NCI-H460 (cell line): ENCODE measurements around the gene RAD51B. TPM values are rescaled to one million over a fixed set of nuclear protein-coding genes. Genes with fewer than 3 reads are reported as not detected.

Experiments used
- DNase-seq: peaks from one replicate; pipeline ENCODE4 v3.0.0-alpha.2; 2016; ENCODE audit warnings: low read depth; ENCODE audit errors: extremely low read depth
- total RNA-seq: library from RNA; depleted of rRNA; stranded (reverse); fragments of >200 nt; shearing (Covaris generic); gene quantifications from 2 replicates; pipeline ENCODE4 v1.2.3, GENCODE V29; 2014

The RAD51B gene
- total RNA-seq, 1 experiment from 2014 or later: 13.4 TPM

DNA sequence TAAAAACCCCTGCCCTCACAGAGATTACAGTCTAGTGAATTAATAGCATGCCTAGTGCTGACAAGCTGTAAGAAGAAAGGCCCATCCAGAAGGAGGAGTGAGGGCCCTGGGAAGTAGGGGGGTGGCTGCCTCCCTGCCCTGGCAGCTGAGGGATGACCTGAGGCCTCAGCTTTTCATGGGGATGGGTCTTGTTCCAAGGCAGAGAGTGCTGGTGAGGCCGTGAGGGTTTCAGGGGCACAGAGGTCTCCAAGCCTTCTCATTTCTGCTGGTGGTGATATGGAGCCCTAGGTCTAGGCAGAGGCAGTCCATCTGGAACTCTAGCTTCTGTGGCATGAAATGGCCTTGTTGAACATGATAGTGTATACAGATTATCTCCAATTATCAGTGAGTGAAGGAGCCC lies 858.9 kb downstream of the RAD51B start:
- no peak for DNase-seq

DNA sequence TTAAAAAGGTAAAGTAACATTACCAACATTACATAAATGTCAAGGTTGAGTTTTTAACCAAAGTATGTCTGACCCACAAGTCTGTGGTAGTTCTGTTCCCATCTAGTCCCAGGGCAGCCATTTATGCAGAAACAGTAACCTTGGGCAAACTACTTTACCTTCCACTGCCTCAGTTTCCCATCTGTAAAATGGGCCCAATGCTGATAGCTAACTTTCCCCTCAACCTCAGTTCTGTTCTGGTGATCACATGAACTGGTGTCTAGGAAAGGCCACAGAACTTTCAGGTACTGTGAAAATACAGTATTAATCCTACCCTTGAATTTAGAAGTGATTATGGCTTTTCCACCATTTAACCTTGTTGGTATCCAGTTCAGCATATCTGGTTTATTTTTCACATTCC lies 859.7 kb downstream of the RAD51B start:
- no peak for DNase-seq

DNA sequence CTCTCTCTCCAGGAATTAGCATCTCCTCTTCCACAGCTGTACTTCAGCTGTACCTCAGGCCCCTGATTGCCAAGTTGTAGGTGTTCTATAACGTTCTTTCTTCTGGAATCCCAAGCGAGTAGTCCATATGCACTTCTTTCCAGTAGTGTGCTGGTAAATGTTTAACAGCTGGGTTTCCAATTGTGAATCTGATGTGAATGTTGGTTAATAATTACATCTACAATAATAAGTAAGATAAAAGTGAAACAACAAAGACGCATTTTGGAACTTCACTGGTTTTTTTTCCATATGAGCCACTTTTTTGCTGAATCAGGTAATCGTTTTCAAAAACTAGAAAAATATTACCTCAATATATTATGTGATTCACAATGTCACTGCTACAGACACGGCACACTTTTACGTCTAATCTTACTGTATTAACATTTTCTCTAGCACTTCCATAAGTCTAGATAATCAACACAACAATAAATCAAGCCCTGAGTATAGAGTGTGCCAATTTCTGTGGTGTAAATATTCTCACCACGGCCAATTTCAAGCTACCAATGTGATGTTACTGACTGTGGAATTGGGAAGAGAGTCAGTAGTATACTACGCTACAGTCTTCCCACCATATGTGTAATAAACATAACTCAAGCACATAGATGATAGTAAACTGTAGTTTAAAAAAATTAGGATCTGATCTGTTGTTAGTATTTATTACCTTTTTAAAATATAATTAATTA lies 860.3 kb downstream of the RAD51B start:
- no peak for DNase-seq

DNA sequence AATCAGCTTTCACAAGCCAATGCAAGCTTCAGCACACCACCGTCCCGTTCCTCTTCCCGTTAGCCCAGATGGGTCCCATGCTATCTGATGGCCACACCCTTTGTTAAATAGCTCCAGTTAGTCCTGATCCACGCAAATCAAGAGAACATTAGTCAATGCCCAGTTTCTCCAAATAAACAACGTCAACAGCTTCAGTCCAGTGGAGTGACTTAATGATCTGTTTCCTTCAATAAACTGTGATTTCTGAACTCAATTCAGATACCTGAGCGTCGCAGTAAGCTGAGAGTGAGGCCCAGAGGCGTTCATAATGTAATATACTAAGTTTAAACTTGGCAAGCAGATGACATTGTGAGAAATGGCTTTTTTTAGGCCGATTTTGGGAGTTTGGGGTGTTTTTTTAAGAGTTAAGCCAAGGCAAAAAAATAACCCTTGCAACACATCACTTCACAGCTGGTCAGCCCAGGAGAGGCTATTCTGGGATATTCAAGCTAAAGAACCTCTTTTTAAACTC lies 861.0 kb downstream of the RAD51B start:
- no peak for DNase-seq

DNA sequence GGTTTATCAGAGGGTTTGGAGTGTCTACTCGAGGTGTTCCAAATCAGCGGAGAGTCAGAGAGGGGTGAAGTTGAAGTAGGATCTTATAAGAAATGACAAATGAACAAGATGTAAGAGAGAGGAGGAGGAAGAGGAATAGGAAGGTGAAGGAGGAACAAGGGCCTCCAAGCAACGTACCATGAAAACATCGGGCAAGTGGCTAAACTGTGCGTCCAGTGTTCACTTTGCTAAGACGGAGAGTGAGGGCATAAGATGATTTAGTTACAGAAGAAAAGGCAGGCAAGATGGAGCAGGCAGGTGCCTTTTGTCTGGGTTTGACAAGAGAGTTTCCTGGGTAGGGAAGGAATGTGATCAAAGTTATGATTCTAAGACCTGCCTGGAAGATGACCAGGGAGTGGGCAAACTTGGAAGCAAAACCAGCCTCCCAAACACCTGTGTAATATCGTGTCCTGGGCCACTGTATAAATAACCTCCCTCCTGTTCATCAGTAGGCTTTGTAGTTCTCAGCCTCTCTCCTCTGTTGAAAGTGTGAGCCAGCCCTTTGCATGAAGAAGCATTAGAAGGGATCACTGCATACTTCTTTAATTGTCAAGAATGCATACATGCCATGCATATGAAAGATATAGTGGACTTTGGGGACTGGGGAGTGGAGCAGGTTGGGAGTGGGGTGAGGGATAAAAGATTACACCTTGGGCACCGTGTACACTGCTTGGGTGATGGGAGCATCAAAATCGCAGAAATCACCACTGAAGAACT lies 861.9 kb downstream of the RAD51B start:
- DNase-seq: no peak

DNA sequence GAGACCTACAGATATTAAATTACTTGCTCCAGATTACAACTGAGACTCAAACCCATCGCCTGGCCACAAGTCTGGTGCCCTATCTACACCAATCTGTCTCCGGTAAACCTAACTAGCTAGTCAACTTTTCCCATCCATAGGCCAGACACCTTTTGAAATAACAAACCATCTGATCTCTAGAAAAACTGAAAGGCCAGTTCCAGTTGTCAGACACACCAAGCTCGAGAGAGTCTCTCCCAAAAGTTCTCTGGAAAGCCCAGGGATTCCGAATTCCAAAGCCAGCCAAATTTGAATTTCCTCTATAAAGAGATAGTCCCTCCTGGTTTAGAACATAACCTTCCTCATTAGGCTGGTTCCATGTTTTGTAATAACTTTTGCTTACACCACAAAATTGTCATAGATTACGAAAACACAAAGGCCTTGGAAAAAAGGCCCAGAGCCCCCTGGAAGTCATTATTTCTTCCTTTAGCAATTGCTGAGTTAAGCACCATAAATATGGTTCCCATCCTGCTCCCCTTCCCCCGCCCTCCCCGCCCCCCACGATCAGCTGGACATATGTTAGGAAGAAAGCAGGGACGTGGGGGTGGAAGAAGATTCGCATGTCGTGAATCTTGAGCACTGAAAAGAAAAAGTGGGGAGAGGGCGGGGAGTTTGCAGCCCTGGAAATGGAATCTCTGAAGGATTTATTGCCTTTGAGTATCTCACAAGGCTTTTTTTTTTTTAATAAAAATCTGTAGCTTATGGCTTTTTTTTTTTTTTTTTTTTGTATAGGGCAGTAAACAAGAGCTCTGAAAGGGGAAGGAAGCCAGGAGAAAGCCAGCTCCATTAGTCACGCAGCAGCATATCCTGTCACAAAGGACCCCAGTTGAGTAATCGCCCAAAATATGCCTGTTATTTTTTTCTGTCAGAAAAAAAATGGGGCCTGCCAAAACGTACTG lies 862.9 kb downstream of the RAD51B start:
- DNase-seq: no peak

DNA sequence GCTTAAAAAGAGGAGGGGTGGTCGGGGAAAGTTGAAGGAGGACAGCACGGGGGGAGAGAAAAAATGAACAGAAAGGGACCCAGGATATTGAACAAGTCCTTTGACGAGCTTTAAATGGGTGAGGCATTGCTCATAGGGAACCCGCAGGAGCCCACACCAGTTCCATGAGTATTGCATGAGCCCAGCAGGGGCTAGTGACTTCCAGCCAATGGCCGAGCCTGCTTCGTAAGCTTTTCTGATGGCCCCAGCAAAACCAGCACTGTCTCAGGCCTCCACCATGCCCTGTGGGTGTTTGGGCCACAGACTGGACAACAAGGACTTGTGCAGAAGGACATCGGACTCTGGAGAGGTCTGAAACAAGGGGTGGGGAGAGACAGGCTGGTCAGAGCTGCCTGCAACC lies 863.7 kb downstream of the RAD51B start:
- DNase-seq: no peak

DNA sequence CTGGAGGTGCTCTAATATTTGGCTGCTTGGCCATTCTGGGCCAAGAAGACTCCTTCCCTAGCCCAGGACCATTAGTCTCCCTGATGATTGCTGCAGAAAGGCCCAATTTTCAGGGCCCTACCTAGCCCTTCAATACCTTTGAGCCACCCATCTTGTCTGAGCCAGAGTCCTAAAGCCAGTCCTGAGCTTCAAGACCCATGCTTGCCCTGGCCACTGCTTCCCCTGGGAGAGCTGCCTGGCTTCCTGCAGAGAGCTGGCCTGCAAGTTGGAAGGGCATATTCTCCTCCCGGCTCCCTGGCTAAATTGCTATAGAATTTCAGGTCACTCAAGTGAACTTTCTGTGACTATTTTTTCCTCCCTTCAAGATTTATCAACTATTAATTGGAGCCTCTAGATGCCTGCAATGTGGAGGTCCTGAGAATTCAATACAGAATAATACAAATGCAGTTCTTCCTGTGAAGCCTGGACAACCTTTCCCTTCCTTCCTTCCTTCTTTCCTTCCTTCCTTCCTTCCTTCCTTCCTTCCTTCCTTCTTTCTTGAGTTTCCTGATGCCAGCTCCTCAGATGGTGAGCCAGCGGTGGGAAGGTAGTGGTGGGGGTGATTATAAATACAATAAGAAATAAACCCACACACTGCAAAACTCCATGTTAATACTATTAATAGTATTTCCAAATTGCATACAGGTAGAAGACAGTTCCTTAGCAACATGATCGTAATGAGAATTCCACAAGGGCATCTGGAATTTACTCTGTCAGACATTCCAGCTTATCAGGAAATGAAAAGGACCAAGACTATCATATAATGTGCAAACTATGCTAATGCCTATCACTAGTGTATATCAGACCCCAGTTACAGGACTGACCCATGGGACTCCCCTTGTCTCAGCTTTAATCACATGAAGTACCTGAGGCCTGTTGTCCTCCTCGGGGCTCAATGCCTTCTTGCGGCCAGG lies 865.2 kb downstream of the RAD51B start:
- no peak for DNase-seq

DNA sequence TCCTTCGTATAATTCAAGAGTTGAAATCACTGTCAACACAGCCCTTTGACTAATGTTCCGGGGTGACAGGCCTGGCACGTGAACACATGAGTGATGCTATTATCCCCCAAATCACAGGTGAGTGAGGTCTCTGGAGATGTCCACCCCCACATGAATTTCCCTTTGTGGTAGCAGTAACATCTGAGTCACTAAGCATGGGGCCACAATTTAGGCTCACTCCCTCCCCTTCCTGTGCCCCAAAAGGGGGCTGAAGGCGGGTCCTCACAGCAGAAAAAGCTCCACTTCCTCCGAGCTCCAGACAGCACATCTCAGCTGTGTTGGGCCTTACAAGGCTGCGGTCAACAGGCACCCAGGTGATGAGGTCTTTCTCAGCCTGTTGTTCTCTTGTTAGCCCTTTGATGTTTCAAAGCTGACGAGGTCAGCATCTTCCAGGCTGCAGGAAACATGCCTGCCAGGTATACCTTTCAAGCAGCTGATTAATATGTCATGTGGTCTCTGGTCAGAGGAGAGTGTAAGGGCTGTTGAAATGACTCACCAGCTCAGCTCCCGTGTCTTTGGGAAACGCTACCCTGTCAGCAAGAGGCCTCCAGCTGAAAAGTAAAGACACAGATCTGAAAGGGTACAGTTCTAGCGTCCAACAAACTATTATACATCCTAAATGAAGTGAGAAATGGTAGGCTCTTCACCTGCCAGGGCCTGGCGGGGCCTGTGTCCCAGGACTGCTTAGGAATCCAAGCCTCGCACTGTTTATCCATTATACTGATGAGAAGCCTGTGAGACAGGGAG lies 866.0 kb downstream of the RAD51B start:
- no peak for DNase-seq

DNA sequence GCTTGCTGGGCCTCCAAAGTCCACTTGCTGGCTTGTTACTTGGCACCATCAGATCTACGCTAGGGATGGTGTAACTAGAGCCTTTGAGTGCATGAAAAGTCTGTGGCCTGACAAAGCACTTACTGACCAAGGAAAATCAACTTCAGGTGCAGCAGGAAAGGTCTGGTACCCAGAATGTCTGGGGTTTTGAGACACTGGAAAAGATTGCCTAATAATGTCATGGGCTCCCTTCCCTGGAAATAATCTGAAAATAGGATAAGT lies 866.6 kb downstream of the RAD51B start:
- DNase-seq: no peak

DNA sequence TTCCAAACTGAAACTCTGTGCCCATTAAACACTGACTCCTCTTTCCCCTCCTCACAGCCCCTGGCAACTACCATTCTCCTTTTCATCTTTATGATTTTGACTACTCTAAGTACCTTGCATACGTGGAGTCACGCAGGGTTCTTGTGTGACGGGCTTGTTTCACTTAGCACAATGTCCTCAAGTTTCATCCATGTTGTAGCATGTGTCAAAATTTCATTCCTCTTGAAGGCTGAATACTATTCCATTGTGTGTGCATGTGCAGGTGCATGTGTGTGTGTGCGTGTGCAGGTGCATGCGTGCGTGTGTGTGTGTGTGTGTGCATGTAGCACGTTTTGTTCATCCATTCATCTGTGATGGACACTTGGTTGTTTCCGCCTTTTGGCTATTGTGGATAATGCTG lies 867.1 kb downstream of the RAD51B start:
- no peak for DNase-seq

DNA sequence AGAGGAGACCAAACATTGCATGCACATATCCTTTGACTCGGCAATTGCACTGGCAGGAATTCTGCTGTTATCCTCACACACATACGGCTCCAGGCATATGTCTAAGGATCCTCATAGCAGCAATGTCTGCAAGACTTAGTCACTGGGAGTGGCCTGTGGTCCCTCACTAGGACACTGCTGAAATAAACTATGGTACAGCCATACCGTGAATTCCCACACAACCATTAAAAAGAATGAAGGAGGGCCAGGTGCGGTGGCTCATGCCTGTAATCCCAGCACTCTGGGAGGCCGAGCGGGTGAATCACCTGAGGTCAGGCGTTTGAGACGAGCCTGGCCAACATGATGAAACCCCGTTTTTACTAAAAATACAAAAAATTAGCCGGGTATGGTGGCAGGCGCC lies 868.2 kb downstream of the RAD51B start:
- DNase-seq: no peak

DNA sequence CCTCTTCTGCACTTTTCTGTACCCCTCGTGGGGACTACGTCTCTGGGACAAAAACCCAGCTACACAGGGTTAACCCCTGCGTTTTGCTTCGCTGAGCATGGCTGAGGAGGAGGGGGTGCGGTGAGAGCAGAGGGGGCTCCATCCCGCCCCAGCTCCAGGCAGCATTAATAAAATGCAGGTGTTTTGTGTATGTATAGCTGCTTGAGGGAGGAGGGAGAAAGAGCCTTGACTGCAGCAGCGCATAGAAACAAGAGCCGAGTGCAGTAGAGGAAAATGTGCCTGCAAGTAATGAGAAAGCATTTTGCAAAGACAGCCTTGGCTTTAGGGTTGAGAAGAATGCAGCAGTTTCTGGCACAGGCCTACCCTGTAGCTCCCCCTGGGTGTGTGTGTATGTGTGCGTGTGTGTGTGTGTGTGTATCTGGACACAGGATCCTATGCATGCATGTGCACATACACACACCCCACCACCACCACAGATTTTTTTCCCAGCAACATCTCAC lies 869.3 kb downstream of the RAD51B start:
- no peak for DNase-seq

DNA sequence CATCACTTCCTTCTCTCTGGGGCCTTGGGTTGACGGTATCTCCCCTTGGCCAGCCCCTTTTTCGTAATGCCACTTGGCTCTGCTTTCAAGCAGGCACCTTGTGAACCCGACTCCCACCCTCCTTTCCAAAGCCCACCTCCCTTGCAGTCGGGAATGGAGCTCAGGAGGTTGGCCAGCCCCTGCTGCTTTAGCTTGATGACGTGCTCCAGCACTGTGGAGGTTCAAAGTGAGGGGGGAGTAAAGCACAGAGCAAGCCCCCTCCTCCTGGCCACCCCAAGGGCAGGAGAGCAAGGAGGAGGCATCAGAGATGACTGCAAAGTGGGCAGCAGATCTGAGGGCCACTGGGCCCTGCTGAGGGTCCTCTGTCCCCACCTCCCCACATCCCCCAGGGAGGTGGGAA lies 869.9 kb downstream of the RAD51B start:
- DNase-seq: no peak

DNA sequence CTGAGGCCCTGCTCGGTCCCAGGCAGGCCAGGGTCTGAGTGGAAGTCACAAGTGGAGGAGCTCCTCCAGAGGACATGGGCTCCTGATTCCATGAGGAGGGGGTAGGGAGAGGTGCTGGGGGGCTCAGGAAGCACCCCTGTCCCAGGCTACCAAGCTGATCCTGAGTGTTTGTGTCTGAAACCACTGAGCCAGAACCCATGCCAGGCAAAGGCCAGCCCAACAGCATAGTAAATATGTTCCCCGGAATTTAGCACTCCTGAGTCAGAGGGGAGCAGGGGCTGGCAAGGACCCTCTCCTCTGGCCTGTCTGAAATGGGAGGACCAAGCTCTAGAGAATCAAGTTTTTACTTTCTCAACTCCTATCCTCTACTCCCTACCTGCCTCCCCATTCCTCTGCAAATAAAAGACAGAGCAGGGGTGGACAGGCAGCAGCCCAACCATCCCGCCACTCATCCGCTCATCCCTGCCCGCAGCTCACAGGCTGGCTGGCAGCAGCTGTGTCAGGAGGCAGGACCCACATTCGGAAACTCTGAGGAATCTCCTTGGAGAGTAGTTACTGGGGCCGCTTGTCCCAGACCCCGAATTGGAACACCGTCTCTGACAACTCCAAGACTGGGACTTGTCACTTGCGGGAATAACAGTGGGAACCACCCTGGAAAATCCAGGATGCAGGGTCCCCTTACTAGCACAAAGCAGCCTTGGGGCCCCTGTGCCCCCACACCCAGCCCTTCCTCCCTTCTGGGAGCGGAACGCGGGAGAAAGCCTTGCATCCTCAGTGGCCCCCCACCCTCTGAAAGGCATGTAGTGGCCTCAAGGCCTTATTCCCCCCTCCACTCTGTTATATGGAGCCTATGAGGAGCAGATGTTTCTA lies 870.7 kb downstream of the RAD51B start:
- DNase-seq: no peak

DNA sequence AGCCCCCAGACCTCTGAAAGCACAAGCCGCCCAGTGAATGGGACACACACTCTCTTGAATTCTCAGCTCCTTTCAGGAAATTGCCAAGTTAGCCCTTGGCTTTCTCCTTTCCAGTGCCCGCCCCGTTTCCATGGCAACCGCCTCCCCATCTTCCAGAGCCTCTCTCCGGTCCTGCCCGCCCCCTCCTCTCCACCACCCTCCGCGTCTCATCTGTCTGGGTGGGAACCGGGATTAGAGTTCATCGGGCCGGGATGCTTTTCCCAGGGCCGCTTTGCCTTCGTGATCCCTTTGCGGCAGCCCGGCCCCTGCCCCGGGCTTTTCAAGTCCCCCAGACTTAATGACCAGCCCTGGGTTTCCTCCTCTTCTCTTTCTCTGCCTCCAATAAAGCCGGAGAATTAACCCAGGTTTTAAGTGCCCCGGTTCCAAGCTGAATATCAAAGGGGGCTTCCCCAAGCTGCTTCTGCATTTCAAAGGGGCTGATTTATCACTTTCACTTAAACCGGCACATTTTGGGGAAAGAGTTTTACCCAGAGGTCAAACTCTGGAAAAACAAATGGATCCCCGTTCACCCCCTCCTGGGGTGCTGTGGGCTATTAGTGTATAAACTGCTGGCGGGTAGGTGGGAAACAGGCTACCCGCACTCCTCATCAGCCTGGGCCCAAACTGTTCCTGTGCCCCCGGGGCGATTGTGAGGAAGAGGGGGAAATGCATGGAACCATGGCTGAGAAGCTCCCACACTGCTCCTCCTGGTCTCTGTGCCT lies 871.6 kb downstream of the RAD51B start:
- no peak for DNase-seq

DNA sequence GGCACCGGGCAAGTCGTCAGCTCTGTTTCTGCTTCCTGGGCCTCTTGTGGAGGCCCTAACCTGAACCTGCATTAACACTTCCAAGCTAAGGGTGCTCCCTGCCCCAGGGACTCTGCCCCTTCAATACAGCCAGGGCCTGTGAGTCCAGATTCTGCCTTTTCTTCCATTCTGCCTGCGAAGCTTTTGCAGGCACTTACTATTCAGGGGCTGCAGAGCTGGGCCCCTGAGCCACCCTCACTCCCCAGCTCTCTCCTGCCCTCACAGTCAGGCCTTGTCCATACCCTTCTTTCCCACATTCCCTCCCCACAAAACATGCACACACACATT lies 872.2 kb downstream of the RAD51B start:
- DNase-seq: no peak

DNA sequence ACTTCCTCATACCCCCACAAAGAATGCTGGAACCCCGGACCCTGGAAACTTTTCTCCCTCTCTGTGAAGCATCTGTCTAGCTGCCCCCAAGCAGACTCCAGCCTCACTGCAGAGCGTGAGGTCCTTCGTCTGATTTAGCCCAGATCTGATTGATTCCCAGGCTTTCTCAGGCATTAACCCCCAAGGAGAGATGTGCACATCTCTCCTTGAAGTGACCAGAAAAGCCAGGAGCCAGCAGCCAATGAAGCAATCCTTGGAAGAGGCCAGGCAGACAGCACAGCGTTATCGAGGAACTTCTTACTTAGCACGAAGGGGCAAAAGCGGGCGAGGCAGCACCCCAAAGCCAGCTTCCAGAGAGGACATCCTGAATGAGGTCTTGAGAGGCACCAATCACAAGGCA lies 872.6 kb downstream of the RAD51B start:
- DNase-seq: no peak
